IMR-90 (cell line): Measurements from ENCODE around the gene CERT1. TPM values are rescaled to one million over a fixed set of nuclear protein-coding genes. Genes with fewer than 3 reads are reported as not detected.

Source experiments
- ATAC-seq: fragments of 200-7000 bp; cut with Tn5 transposase; 2 replicates; pipeline ENCODE4 v1.9.1; 2020; ENCODE audit warnings: low read depth, mild to moderate bottlenecking, moderate library complexity
- BruUV-seq: library from RNA; stranded (reverse); fragments of 400-500 nt; replicated peaks from 2 replicates; lab custom pipeline; 2021; lab: Mats Ljungman, UMichigan
- CTCF ChIA-PET: fragments of 300-600 bp; formaldehyde crosslinking; extraction: SDS; loops from one replicate; lab custom pipeline; 2021; ENCODE audit warnings: antibody characterized with exemption; lab: Yijun Ruan, JAX
- POLR2A ChIA-PET: fragments of 300-600 bp; sonication (Branson Sonifier 250); formaldehyde crosslinking; loops from one replicate; lab custom pipeline; 2022; ENCODE audit warnings: antibody characterized with exemption; ENCODE audit not compliant: unreplicated experiment; lab: Charles Lee
- DNase-seq: peaks from one replicate; pipeline ENCODE4 v3.0.0; 2013
- H2AFZ ChIP-seq: replicated peaks from 2 replicates; pipeline ENCODE3; 2013; ENCODE audit warnings: low read length, mild to moderate bottlenecking; ENCODE audit not compliant: poor library complexity
- H2AK5ac ChIP-seq: 2 replicates; pipeline ENCODE4 v1.6.1; 2013; ENCODE audit warnings: low read depth, low read length, inconsistent platforms
- H2AK9ac ChIP-seq: replicated peaks from 2 replicates; pipeline ENCODE3; 2013; ENCODE audit warnings: mild to moderate bottlenecking, low read depth, low read length, moderate library complexity; ENCODE audit not compliant: poor library complexity
- H2BK120ac ChIP-seq: 2 replicates; pipeline ENCODE4 v1.6.1; 2013; ENCODE audit warnings: low read depth, low read length, inconsistent platforms
- H2BK15ac ChIP-seq: 3 replicates; pipeline ENCODE4 v1.6.1; 2013; ENCODE audit warnings: low read depth, low read length, inconsistent platforms
- H2BK20ac ChIP-seq: 2 replicates; pipeline ENCODE4 v1.6.1; 2013; ENCODE audit warnings: low read depth, mild to moderate bottlenecking, inconsistent platforms, low read length, moderate library complexity
- H2BK5ac ChIP-seq: 2 replicates; pipeline ENCODE4 v1.6.1; 2013; ENCODE audit warnings: mild to moderate bottlenecking, low read depth, low read length, inconsistent platforms; ENCODE audit not compliant: poor library complexity, severe bottlenecking
- H3K14ac ChIP-seq: replicated peaks from 2 replicates; pipeline ENCODE4 v1.6.1; 2013; ENCODE audit warnings: low read depth, low read length, inconsistent platforms
- H3K18ac ChIP-seq: 2 replicates; pipeline ENCODE4 v1.6.1; 2013; ENCODE audit warnings: low read depth, low read length, control low read depth
- H3K23ac ChIP-seq: 2 replicates; pipeline ENCODE4 v1.6.1; 2013; ENCODE audit warnings: low read depth, low read length, inconsistent platforms
- H3K27ac ChIP-seq: 2 replicates; pipeline ENCODE4 v1.5.1; 2013; ENCODE audit warnings: mild to moderate bottlenecking, control low read depth, low read length; ENCODE audit not compliant: insufficient read depth
- H3K27me3 ChIP-seq: 2 replicates; pipeline ENCODE4 v1.6.1; 2013; ENCODE audit warnings: low read length; ENCODE audit not compliant: control insufficient read depth, insufficient read depth
- H3K36me3 ChIP-seq: 2 replicates; pipeline ENCODE4 v1.6.1; 2013; ENCODE audit warnings: low read length, mixed read lengths; ENCODE audit not compliant: control insufficient read depth, insufficient read depth
- H3K4ac ChIP-seq: 2 replicates; pipeline ENCODE4 v1.6.1; 2013; ENCODE audit warnings: low read depth, low read length, inconsistent platforms
- H3K4me1 ChIP-seq: 2 replicates; pipeline ENCODE4 v1.6.1; 2013; ENCODE audit warnings: low read length, mixed read lengths; ENCODE audit not compliant: control insufficient read depth, insufficient read depth
- H3K4me2 ChIP-seq: 2 replicates; pipeline ENCODE4 v1.6.1; 2013; ENCODE audit warnings: low read depth, mild to moderate bottlenecking, control low read depth, low read length, moderate library complexity
- H3K4me3 ChIP-seq: 2 replicates; pipeline ENCODE4 v1.5.1; 2013; ENCODE audit warnings: low read depth, mild to moderate bottlenecking, control low read depth, low read length, moderate library complexity; ENCODE audit not compliant: insufficient read depth
- H3K56ac ChIP-seq: 2 replicates; pipeline ENCODE4 v1.6.1; 2013; ENCODE audit warnings: low read length, inconsistent platforms; ENCODE audit not compliant: insufficient read depth; ENCODE audit errors: extremely low read depth
- H3K79me1 ChIP-seq, 2 experiments: 2 replicates each; pipeline ENCODE4 v1.6.1; 2013; ENCODE audit warnings: low read length in 2 of 2, inconsistent platforms in 1 of 2, low read depth in 1 of 2
- H3K9ac ChIP-seq: 2 replicates; pipeline ENCODE4 v1.6.1; 2013; ENCODE audit warnings: low read depth, low read length, control low read depth
- H3K9me1 ChIP-seq: 2 replicates; pipeline ENCODE4 v1.6.1; 2013; ENCODE audit warnings: low read length, inconsistent platforms; ENCODE audit not compliant: insufficient read depth
- H3K9me3 ChIP-seq: 2 replicates; pipeline ENCODE4 v1.6.1; 2013; ENCODE audit warnings: low read length; ENCODE audit not compliant: control insufficient read depth, insufficient read depth
- H4K20me1 ChIP-seq: 2 replicates; pipeline ENCODE4 v1.6.1; 2013; ENCODE audit warnings: low read length, inconsistent platforms; ENCODE audit not compliant: insufficient read depth
- H4K5ac ChIP-seq: 2 replicates; pipeline ENCODE4 v1.6.1; 2013; ENCODE audit warnings: mild to moderate bottlenecking, low read depth, low read length, control low read depth
- H4K8ac ChIP-seq, 2 experiments: 2 replicates each; pipeline ENCODE4 v1.6.1; 2013; ENCODE audit warnings: low read depth in 2 of 2, low read length in 2 of 2, control low read depth in 1 of 2, inconsistent platforms in 1 of 2
- H4K91ac ChIP-seq: 2 replicates; pipeline ENCODE4 v1.6.1; 2013; ENCODE audit warnings: low read depth, low read length, inconsistent platforms; ENCODE audit not compliant: insufficient read depth
- RFX5 ChIP-seq: IDR thresholded peaks from 2 replicates; pipeline ENCODE4 v1.8.0; 2012; ENCODE audit warnings: low read depth, mild to moderate bottlenecking, low read length, moderate library complexity
- WGBS, 2 experiments: methylation state at CpG; one replicate each; pipeline versions ENCODE4 v1.1.5 to v1.1.7; 2013; ENCODE audit warnings: missing lambda C conversion rate in 2 of 2; ENCODE audit not compliant: insufficient read length in 1 of 2; ENCODE audit errors: extremely low coverage in 2 of 2; 5-methylcytosine and 5-hydroxymethylcytosine counted together
- dilution Hi-C: fragments of 300-500 bp; cut with HindIII; formaldehyde crosslinking; loops from one replicate; pipeline ENCODE4 v1.14.3; 2018; ENCODE audit warnings: low sequenced_read_pairs; ENCODE audit not compliant: unreplicated experiment
- in situ Hi-C: fragments of 300-500 bp; cut with MboI; formaldehyde crosslinking; loops from 3 replicates; pipeline ENCODE4 v1.14.3; 2019; ENCODE audit warnings: low sequenced_read_pairs, inconsistent platforms, mixed read lengths
- intact Hi-C: fragments of 100-400 bp; cut with micrococcal nuclease; formaldehyde crosslinking; loops from 2 replicates; pipeline ENCODE4 v1.10.0; 2022
- polyA plus RNA-seq, 3 experiments: library from polyadenylated mRNA; depleted of rRNA; stranded (reverse); fragments of >200 nt; gene quantifications; 2 replicates each; pipeline ENCODE4 v1.2.3, GENCODE V29; 2012; ENCODE audit warnings: low replicate concordance in 1 of 3
- total RNA-seq: library from RNA; depleted of rRNA; stranded (reverse); fragments of >200 nt; gene quantifications from 2 replicates; pipeline ENCODE4 v1.2.3, GENCODE V29; 2012

Gene CERT1
- total and polyA plus RNA-seq, 2 of the 4 experiments (the other 2 are of a cell fraction), result 7.2 TPM

DNA sequence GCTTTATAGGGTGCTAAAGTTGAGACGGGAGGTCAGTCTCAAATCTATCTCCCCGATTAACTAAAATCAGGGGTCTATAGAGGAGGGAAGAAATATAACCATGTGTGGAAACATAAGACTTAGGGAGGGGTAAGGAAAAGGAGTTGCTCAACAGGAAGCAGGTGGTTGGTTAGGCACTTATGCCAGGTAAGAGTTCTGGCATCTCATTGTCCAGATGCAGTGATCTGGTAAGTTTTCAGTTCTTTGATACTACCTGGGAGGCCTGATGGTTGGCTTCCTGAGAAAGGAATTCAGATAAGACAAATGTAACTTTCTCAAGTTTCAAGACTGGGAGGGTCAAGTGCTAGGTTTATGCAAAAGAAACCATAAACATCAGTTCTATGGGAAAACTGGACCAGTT is 47.7 kb downstream of the CERT1 start:
- Histone ChIP-seq H2AK9ac (no peak overlapping the region), H3K9me3 (peaks cover 5% of the 10 kb centered on the region; the same call in 1 of the 2 replicates), H3K79me1 (peaks cover 36 to 52% of the 10 kb centered on the region in 2 experiments), H3K9me1 (peaks cover 4% of the 10 kb centered on the region), H4K8ac (no peak overlapping the region), H3K36me3 (no peaks in the 10 kb centered on the region), H3K56ac (no peak overlapping the region), H3K18ac (no peak overlapping the region), H3K4me3 (no peak overlapping the region), H2AK5ac (no peak overlapping the region), H3K4ac (no peak overlapping the region), H3K27ac (no peak overlapping the region), H3K23ac (no peak overlapping the region), H3K9ac (no peak overlapping the region), H2AFZ (no peak overlapping the region), H3K4me2 (no peak overlapping the region), H2BK5ac (no peak overlapping the region), H2BK20ac (no peak overlapping the region), H2BK120ac (no peak overlapping the region), H4K20me1 (peaks cover 19% of the 10 kb centered on the region; the same call in 1 of the 2 replicates), H4K5ac (no peak overlapping the region), H4K91ac (no peak overlapping the region), H3K14ac (no peak overlapping the region), H3K4me1 (peaks cover 2% of the 10 kb centered on the region; the same call in 1 of the 2 replicates), H3K27me3 (no peaks in the 10 kb centered on the region), H2BK15ac (no peak overlapping the region)
- ChIA-PET CTCF (no interaction called here), POLR2A (no interaction called here)
- no TSS peak for BruUV-seq
- DNase-seq, result no peak
- no CpG with 5 or more reads among the region's 2 CpGs for WGBS, 2 experiments
- in situ Hi-C loops, result no loop called here
- TF ChIP-seq RFX5, result no peak
- dilution Hi-C loops, result no loop called here
- no peak for ATAC-seq
- intact Hi-C loops, result no loop called here
